Stomach (tissue), 9 donors: Measurements from ENCODE around the gene ZNF808. TPM values are rescaled to one million over a fixed set of nuclear protein-coding genes. Genes with fewer than 3 reads are reported as not detected.
"Not testable (repeated sequence)": the region's sequence is repeated elsewhere in the genome, so short reads cannot be mapped to it uniquely, and the experiment has no call there.

Experiments used
- DNase-seq, 2 donors: peaks; one replicate each; pipeline versions ENCODE4 v3.0.0 to v3.0.0-alpha.2; 2013 to 2019
- H3K27ac ChIP-seq, 5 donors: fragments of 200-600 bp in 4 of 5; sonication (generic) in 4 of 5; one replicate each; pipeline ENCODE4 v1.5.1; 2013 to 2019; ENCODE audit warnings: mild to moderate bottlenecking in 1 of 5, moderate library complexity in 1 of 5
- H3K27me3 ChIP-seq, 3 donors: fragments of 200-600 bp; sonication (generic); one replicate each; pipeline ENCODE4 v1.5.1; 2017 to 2019; ENCODE audit warnings: mixed run types in 1 of 3
- H3K36me3 ChIP-seq, 4 donors: fragments of 200-600 bp; sonication (generic); 1 replicate in 3 of 4; 2 replicates in 1 of 4; pipeline ENCODE4 v1.5.1; 2016 to 2019
- H3K4me1 ChIP-seq, 4 donors: fragments of 200-600 bp; sonication (generic); one replicate each; pipeline ENCODE4 v1.5.1; 2016 to 2019
- H3K4me3 ChIP-seq, 4 donors: fragments of 200-600 bp; sonication (generic) in 3 of 4; one replicate each; pipeline ENCODE4 v1.5.1; 2016 to 2019; ENCODE audit warnings: mild to moderate bottlenecking in 1 of 4
- H3K9me3 ChIP-seq, 4 donors: fragments of 200-600 bp; sonication (generic); one replicate each; pipeline ENCODE4 v1.5.1; 2016 to 2019
- EP300 ChIP-seq: sonication (generic); formaldehyde crosslinking; IDR thresholded peaks from one replicate; pipeline ENCODE4 v1.6.1; 2017; ENCODE audit warnings: antibody characterized with exemption
- POLR2A ChIP-seq, 4 donors: fragments of 450-650 bp; IDR thresholded peaks; one replicate each; pipeline ENCODE4 v1.6.1; 2016; ENCODE audit warnings: antibody characterized with exemption in 4 of 4, control low read depth in 2 of 4, mild to moderate bottlenecking in 1 of 4, moderate library complexity in 1 of 4
- POLR2AphosphoS5 ChIP-seq, 3 donors: sonication (generic); formaldehyde crosslinking; IDR thresholded peaks; one replicate each; pipeline ENCODE4 v1.6.1; 2016; ENCODE audit warnings: antibody characterized with exemption in 3 of 3
- WGBS, 5 donors: extraction: QIAGEN DNeasy Blood & Tissue Kit in 3 of 5; methylation state at CpG; one replicate each; pipeline versions ENCODE4 v1.1.5 to v1.1.7; 2013 to 2018; 5-methylcytosine and 5-hydroxymethylcytosine counted together
- intact Hi-C: fragments of 100-400 bp; cut with DNase I; formaldehyde crosslinking; loops from one replicate; pipeline ENCODE4 v1.15.1; 2023; ENCODE audit warnings: low total_unique reads
- polyA plus RNA-seq, 3 donors: library from polyadenylated mRNA; stranded (reverse); fragments of 200-250 nt; gene quantifications; one replicate each; pipeline ENCODE4 v1.2.3, GENCODE V29; 2013
- total RNA-seq, 5 donors: library from RNA; depleted of rRNA; stranded (reverse); fragments of >200 nt; gene quantifications; one replicate each; pipeline versions ENCODE4 v1.1.0 to v1.2.3, GENCODE V29; 2014 to 2016
- TF ChIP-seq, protein P1 (sequence below), 7 experiments: fragments of 450-650 bp in 4 of 7; fragments of 200-600 bp in 3 of 7; sonication (generic) in 3 of 7; IDR thresholded peaks; one replicate each; pipeline ENCODE4 v1.5.1; 2016 to 2019; ENCODE audit warnings: antibody characterized with exemption in 7 of 7, control low read depth in 2 of 7, mild to moderate bottlenecking in 1 of 7
- donor health status: healthy with polysubstance abuse.
- donor health status: Bipolar disorder and iron deficiency.
- donor health status: healthy.

ZNF808 gene
- total and polyA plus RNA-seq, 8 donors = 0.92 to 41.5 (median 11.8) TPM

- TF ChIP-seq EP300 = no peak
- no peak for TF ChIP-seq POLR2A (IDR thresholded peaks at IDR 0.05)
- TF ChIP-seq, protein P1, sequence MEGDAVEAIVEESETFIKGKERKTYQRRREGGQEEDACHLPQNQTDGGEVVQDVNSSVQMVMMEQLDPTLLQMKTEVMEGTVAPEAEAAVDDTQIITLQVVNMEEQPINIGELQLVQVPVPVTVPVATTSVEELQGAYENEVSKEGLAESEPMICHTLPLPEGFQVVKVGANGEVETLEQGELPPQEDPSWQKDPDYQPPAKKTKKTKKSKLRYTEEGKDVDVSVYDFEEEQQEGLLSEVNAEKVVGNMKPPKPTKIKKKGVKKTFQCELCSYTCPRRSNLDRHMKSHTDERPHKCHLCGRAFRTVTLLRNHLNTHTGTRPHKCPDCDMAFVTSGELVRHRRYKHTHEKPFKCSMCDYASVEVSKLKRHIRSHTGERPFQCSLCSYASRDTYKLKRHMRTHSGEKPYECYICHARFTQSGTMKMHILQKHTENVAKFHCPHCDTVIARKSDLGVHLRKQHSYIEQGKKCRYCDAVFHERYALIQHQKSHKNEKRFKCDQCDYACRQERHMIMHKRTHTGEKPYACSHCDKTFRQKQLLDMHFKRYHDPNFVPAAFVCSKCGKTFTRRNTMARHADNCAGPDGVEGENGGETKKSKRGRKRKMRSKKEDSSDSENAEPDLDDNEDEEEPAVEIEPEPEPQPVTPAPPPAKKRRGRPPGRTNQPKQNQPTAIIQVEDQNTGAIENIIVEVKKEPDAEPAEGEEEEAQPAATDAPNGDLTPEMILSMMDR (IDR thresholded peaks at IDR 0.05) = no peak
- TF ChIP-seq POLR2AphosphoS5 (IDR thresholded peaks at IDR 0.05) = no peak
- DNase-seq = no peak
- H3K27me3 ChIP-seq = no peaks in the 10 kb centered on the region
- 83 to 91% (median 84%) methylated on average over 5 of the region's 5 CpGs for whole genome bisulfite sequencing, 5 donors
- H3K9me3 ChIP-seq = peaks cover 0 to 62% (median 26%) of the 10 kb centered on the region in 4 donors
- intact Hi-C loops = no loop called here
- peaks cover 28 to 57% (median 52%) of the 10 kb centered on the region in 4 donors for H3K36me3 ChIP-seq
- no peak overlapping the region for H3K4me3 ChIP-seq
- H3K27ac ChIP-seq = no peak overlapping the region
- H3K4me1 ChIP-seq = peaks cover 0 to 3% (median 0%) of the 10 kb centered on the region in 4 donors
Measured at GRCh38 chr19:52541608-52542007, 14.1 kb downstream of the ZNF808 start.

- H3K27me3 ChIP-seq, H3K27ac ChIP-seq, H3K4me1 ChIP-seq, intact Hi-C loops, H3K4me3 ChIP-seq, DNase-seq: not testable (repeated sequence)
- WGBS, 5 donors = 77 to 85% (median 83%) methylated on average over 6 of the region's 6 CpGs
- peaks cover 37 to 66% (median 61%) of the 10 kb centered on the region in 4 donors for H3K36me3 ChIP-seq
- peaks cover 0 to 71% (median 30%) of the 10 kb centered on the region in 4 donors for H3K9me3 ChIP-seq
Measured at GRCh38 chr19:52542541-52542940, 15.1 kb downstream of the ZNF808 start.

GRCh38 chr19:52542984-52543664 lies 15.7 kb downstream of the ZNF808 start:
- Histone ChIP-seq H3K36me3 (peaks cover 42 to 72% (median 67%) of the 10 kb centered on the region in 4 donors), H3K27me3 (no peaks in the 10 kb centered on the region), H3K27ac (no peak overlapping the region), H3K4me1 (no peaks in the 10 kb centered on the region), H3K9me3 (peaks cover 0 to 76% (median 33%) of the 10 kb centered on the region in 4 donors), H3K4me3 (no peak overlapping the region)
- DNase-seq = no peak
- intact Hi-C loops = no loop called here
- TF ChIP-seq POLR2AphosphoS5 (IDR thresholded peaks at IDR 0.05) = no peak
- TF ChIP-seq, protein P1 (IDR thresholded peaks at IDR 0.05) = no peak
- TF ChIP-seq POLR2A (IDR thresholded peaks at IDR 0.05) = no peak
- no peak for TF ChIP-seq EP300
- 78 to 82% (median 79%) methylated on average over 8 of the region's 8 CpGs for WGBS, 5 donors

DNA sequence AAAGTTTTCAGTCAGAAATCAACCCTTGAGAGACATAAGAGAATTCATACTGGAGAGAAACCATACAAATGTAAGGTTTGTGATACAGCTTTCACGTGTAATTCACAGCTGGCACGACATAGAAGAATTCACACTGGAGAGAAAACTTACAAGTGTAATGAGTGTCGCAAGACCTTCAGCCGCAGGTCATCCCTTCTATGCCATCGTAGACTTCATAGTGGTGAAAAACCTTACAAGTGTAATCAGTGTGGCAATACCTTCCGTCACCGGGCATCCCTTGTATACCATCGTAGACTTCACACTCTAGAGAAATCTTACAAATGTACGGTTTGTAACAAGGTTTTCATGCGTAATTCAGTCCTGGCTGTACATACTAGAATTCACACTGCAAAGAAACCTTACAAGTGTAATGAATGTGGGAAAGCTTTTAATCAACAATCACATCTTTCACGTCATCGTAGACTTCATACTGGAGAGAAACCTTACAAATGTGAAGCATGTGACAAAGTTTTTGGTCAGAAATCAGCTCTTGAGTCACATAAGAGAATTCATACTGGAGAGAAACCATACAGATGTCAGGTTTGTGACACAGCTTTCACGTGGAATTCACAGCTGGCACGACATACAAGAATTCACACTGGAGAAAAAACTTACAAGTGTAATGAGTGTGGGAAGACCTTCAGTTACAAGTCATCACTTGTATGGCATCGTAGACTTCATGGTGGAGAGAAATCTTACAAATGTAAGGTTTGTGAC lies 26.9 kb downstream of the ZNF808 start:
- H3K9me3 ChIP-seq = peaks cover 55 to 100% (median 93%) of the 10 kb centered on the region in 4 donors
- intact Hi-C loops = no loop called here
- no peaks in the 10 kb centered on the region for H3K27me3 ChIP-seq
- WGBS, 5 donors = 95 to 99% (median 98%) methylated on average over 15 of the region's 15 CpGs
- peaks cover 50 to 100% (median 92%) of the 10 kb centered on the region in 4 donors for H3K36me3 ChIP-seq
- DNase-seq = no peak
- TF ChIP-seq, protein P1 (IDR thresholded peaks at IDR 0.05) = no peak
- TF ChIP-seq POLR2AphosphoS5 (IDR thresholded peaks at IDR 0.05) = no peak
- TF ChIP-seq EP300 = no peak
- TF ChIP-seq POLR2A (IDR thresholded peaks at IDR 0.05) = no peak
- H3K27ac ChIP-seq = no peak overlapping the region
- no peaks in the 10 kb centered on the region for H3K4me1 ChIP-seq
- H3K4me3 ChIP-seq = no peak overlapping the region
